SK-N-SH treated with all-trans-retinoic acid at 6 μM for 48 hours (cell line): ENCODE measurements around the gene CRYBA2.

Experiments
- BACH2 ChIP-seq: fragments of 250-450 bp; sonication (Bioruptor Pico); IDR thresholded peaks from 2 replicates; pipeline ENCODE4 v1.9.0; 2021; ENCODE audit warnings: mild to moderate bottlenecking, borderline replicate concordance
- GLIS3 ChIP-seq: fragments of 250-450 bp; sonication (Bioruptor Pico); IDR thresholded peaks from 2 replicates; pipeline ENCODE4 v1.5.0; 2020; ENCODE audit warnings: mild to moderate bottlenecking, moderate library complexity
- POU6F1 ChIP-seq: fragments of 250-450 bp; sonication (Bioruptor Pico); IDR thresholded peaks from 2 replicates; pipeline ENCODE4 v1.8.0; 2021; ENCODE audit warnings: low read depth, mild to moderate bottlenecking, moderate library complexity, borderline replicate concordance
- RARB ChIP-seq: fragments of 250-450 bp; sonication (Bioruptor Pico); IDR thresholded peaks from 2 replicates; pipeline ENCODE4 v1.8.0; 2021; ENCODE audit warnings: mild to moderate bottlenecking, moderate library complexity
- SNAI2 ChIP-seq: fragments of 250-450 bp; sonication (Bioruptor Pico); IDR thresholded peaks from 2 replicates; pipeline ENCODE4 v1.5.0; 2020; ENCODE audit warnings: mild to moderate bottlenecking, moderate library complexity
- TOX ChIP-seq: fragments of 250-450 bp; sonication (Bioruptor Pico); IDR thresholded peaks from 2 replicates; pipeline ENCODE4 v1.8.0; 2021; ENCODE audit warnings: mild to moderate bottlenecking, moderate library complexity, borderline replicate concordance
- ZC3H10 ChIP-seq: fragments of 250-450 bp; sonication (Bioruptor Pico); IDR thresholded peaks from 2 replicates; pipeline ENCODE4 v1.5.1; 2021; ENCODE audit warnings: mild to moderate bottlenecking, moderate library complexity
- ZFP30 ChIP-seq: fragments of 450-650 bp; formaldehyde crosslinking; IDR thresholded peaks from 2 replicates; pipeline ENCODE4 v1.5.0; 2022; ENCODE audit warnings: mild to moderate bottlenecking, moderate library complexity
- ZNF8 ChIP-seq: fragments of 450-650 bp; formaldehyde crosslinking; IDR thresholded peaks from 2 replicates; pipeline ENCODE4 v1.5.0; 2020; ENCODE audit warnings: mild to moderate bottlenecking, moderate library complexity
- TF ChIP-seq, protein P1 (sequence below): fragments of 250-450 bp; sonication (Bioruptor Pico); IDR thresholded peaks from 2 replicates; pipeline ENCODE4 v1.8.0; 2020; ENCODE audit warnings: mild to moderate bottlenecking, moderate library complexity, borderline replicate concordance

DNA sequence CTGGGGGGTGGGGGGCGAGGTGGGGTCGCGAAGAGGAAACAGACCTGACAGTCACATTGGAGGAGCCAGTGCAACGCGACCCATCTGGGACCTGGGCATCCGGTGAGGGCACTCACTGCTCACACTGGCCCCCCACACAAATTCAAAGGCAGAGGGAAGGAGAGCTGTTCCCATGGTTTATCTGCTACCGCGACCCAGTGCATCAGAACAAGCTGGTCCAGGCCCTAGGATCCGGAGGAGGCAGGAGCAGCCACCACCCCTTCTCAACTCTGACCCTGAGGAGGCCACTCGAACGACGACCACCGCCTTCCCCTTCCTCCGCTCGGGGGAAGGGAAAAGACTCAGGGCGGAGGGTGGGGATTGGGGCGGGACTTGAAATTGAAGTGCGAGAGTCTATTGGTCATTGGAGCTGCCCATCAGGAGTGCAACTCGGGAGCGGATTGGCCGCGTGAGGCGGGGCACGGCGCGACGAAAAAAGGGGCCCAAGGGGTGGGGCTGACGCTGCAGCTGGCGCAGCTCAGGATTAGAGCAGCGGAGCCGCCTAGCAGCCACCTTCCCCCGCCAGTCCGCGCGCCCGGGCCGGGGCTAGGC, 34.0 kb downstream of the CRYBA2 start, which contains the start of gene CDK5R2:
- TF ChIP-seq ZC3H10 = no peak
- TF ChIP-seq SNAI2 (CRISPR knock-in tag) = no peak
- TF ChIP-seq, protein P1, sequence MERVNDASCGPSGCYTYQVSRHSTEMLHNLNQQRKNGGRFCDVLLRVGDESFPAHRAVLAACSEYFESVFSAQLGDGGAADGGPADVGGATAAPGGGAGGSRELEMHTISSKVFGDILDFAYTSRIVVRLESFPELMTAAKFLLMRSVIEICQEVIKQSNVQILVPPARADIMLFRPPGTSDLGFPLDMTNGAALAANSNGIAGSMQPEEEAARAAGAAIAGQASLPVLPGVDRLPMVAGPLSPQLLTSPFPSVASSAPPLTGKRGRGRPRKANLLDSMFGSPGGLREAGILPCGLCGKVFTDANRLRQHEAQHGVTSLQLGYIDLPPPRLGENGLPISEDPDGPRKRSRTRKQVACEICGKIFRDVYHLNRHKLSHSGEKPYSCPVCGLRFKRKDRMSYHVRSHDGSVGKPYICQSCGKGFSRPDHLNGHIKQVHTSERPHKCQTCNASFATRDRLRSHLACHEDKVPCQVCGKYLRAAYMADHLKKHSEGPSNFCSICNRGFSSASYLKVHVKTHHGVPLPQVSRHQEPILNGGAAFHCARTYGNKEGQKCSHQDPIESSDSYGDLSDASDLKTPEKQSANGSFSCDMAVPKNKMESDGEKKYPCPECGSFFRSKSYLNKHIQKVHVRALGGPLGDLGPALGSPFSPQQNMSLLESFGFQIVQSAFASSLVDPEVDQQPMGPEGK (CRISPR knock-in tag) = no peak
- TF ChIP-seq POU6F1 (CRISPR knock-in tag) = no peak
- no peak for TF ChIP-seq TOX (CRISPR knock-in tag)
- no peak for TF ChIP-seq GLIS3 (CRISPR knock-in tag)
- no peak for TF ChIP-seq RARB (CRISPR knock-in tag)
- no peak for TF ChIP-seq BACH2 (CRISPR knock-in tag)
- no peak for TF ChIP-seq ZNF8
- TF ChIP-seq ZFP30 (CRISPR knock-in tag) = no peak
